OCI-LY7 (cell line): ENCODE results near the gene ATP11A. TPM values are rescaled to one million over a fixed set of nuclear protein-coding genes. Genes with fewer than 3 reads are reported as not detected.
"Not testable (repeated sequence)": the region's sequence is repeated elsewhere in the genome, so short reads cannot be mapped to it uniquely, and the experiment has no call there.

Source experiments
- BruUV-seq: library from RNA; stranded (reverse); fragments of 400-500 nt; replicated peaks from 2 replicates; lab custom pipeline; 2021; lab: Mats Ljungman, UMichigan
- CTCF ChIA-PET: fragments of 300-600 bp; sonication (Branson Sonifier 250); formaldehyde crosslinking; loops from one replicate; lab custom pipeline; 2022; ENCODE audit warnings: antibody characterized with exemption; ENCODE audit not compliant: unreplicated experiment; lab: Charles Lee
- POLR2A ChIA-PET: fragments of 300-600 bp; sonication (Branson Sonifier 250); formaldehyde crosslinking; loops from one replicate; lab custom pipeline; 2022; ENCODE audit warnings: antibody characterized with exemption; lab: Charles Lee
- DNase-seq: peaks from one replicate; pipeline ENCODE4 v3.0.0-alpha.2; 2015; ENCODE audit warnings: low spot score
- H2AFZ ChIP-seq: fragments of 200-600 bp; sonication (generic), shearing (Covaris generic); 2 replicates; pipeline ENCODE4 v1.6.1; 2014; ENCODE audit warnings: mild to moderate bottlenecking, antibody characterized with exemption, low read length, moderate library complexity
- H3K27ac ChIP-seq: fragments of 200-600 bp; sonication (generic); 2 replicates; pipeline ENCODE4 v1.5.1; 2014; ENCODE audit warnings: mixed run types, low read depth, mild to moderate bottlenecking, moderate library complexity, low read length, inconsistent platforms; ENCODE audit not compliant: poor library complexity, severe bottlenecking
- H3K36me3 ChIP-seq: fragments of 200-600 bp; sonication (generic); 2 replicates; pipeline ENCODE4 v1.6.1; 2014; ENCODE audit warnings: mild to moderate bottlenecking, antibody characterized with exemption, low read length, moderate library complexity, mixed read lengths; ENCODE audit not compliant: insufficient read depth
- H3K4me1 ChIP-seq: fragments of 200-600 bp; sonication (generic); 2 replicates; pipeline ENCODE4 v1.5.1; 2014; ENCODE audit warnings: mild to moderate bottlenecking, low read length; ENCODE audit not compliant: insufficient read depth, poor library complexity, severe bottlenecking
- H3K4me2 ChIP-seq: fragments of 200-600 bp; sonication (generic); 2 replicates; pipeline ENCODE4 v1.6.1; 2014; ENCODE audit warnings: mild to moderate bottlenecking, low read length
- H3K4me3 ChIP-seq: fragments of 200-600 bp; sonication (generic); 2 replicates; pipeline ENCODE4 v1.5.1; 2014; ENCODE audit warnings: mild to moderate bottlenecking, low read depth, low read length; ENCODE audit not compliant: poor library complexity, severe bottlenecking
- H3K79me2 ChIP-seq: fragments of 200-600 bp; sonication (generic); 2 replicates; pipeline ENCODE4 v1.6.1; 2016; ENCODE audit warnings: low read depth, mild to moderate bottlenecking, low read length, moderate library complexity, mixed read lengths; ENCODE audit not compliant: insufficient read depth
- H3K9me2 ChIP-seq: fragments of 200-600 bp; sonication (generic); 2 replicates; pipeline ENCODE4 v1.6.1; 2016; ENCODE audit warnings: mild to moderate bottlenecking, low read length, mixed read lengths; ENCODE audit not compliant: insufficient read depth
- H3K9me3 ChIP-seq: fragments of 200-600 bp; sonication (generic); 2 replicates; pipeline ENCODE4 v1.6.1; 2014; ENCODE audit warnings: mild to moderate bottlenecking, mixed run types, low read length, mixed read lengths
- H4K20me1 ChIP-seq: fragments of 200-600 bp; sonication (generic); 2 replicates; pipeline ENCODE4 v1.6.1; 2014; ENCODE audit warnings: mild to moderate bottlenecking, antibody characterized with exemption, low read length, moderate library complexity, mixed read lengths; ENCODE audit not compliant: insufficient read depth
- EZH2phosphoT487 ChIP-seq: fragments of 200-600 bp; sonication (generic); IDR thresholded peaks from 2 replicates; pipeline ENCODE4 v1.6.1; 2018; ENCODE audit warnings: low read depth, borderline replicate concordance, mild to moderate bottlenecking, mixed run types, antibody characterized with exemption, low read length, moderate library complexity, mixed read lengths
- intact Hi-C: fragments of 100-400 bp; cut with micrococcal nuclease; formaldehyde crosslinking; loops from one replicate; pipeline ENCODE4 v1.10.0; 2022; ENCODE audit not compliant: unreplicated experiment
- total RNA-seq, 2 experiments: library from RNA; depleted of rRNA in 1 of 2; stranded (reverse); fragments of >200 nt in 1 of 2; shearing (Covaris generic) in 1 of 2; gene quantifications; 2 replicates each; pipeline ENCODE4 v1.2.3, GENCODE V29; 2014 to 2022
- TF ChIP-seq, protein P1 (sequence below): fragments of 200-600 bp; sonication (generic); conservative IDR thresholded peaks from 2 replicates; pipeline ENCODE4 v1.5.1; 2014; ENCODE audit warnings: mild to moderate bottlenecking, antibody characterized with exemption, low read length, moderate library complexity, mixed read lengths

ATP11A gene
- total RNA-seq, 2 experiments from 2014 or later, result 8.8 to 23.1 TPM

GRCh38 chr13:112883241-112883945 is 193.6 kb downstream of the ATP11A start:
- no peaks in the 10 kb centered on the region for H3K36me3 ChIP-seq

DNA sequence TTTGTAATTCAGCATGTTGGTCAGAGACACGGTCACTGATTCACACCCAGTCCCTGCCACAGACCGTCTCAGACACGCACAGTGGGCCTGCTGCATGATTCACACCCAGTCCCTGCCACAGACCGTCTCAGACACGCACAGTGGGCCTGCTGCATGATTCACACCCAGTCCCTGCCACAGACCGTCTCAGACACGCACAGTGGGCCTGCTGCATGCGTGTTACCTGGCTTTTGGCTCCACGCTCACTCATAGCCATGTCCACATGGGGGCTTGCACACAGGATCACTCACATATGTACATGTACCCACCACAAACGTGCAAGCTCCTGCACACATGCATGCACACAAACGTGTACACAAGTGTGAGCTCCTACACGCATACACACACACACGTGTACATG is 194.9 kb downstream of the ATP11A start:
- H3K36me3 ChIP-seq, H2AFZ ChIP-seq, DNase-seq, H3K4me1 ChIP-seq, H3K4me2 ChIP-seq, intact Hi-C loops, H3K27ac ChIP-seq, H3K4me3 ChIP-seq, H3K9me3 ChIP-seq, H3K9me2 ChIP-seq, H4K20me1 ChIP-seq, BruUV-seq, H3K79me2 ChIP-seq, CTCF ChIA-PET, POLR2A ChIA-PET: not testable (repeated sequence)

More at GRCh38 chr13:112883241-112883945, 193.6 kb downstream of the ATP11A start:
- BruUV-seq, result no TSS peak
- CTCF ChIA-PET, result no interaction called here
- H3K79me2 ChIP-seq, result no peaks in the 10 kb centered on the region
- H3K4me1 ChIP-seq, result no peaks in the 10 kb centered on the region
- no peaks in the 10 kb centered on the region for H3K9me2 ChIP-seq
- no peak overlapping the region for H3K4me2 ChIP-seq
- H4K20me1 ChIP-seq, result no peaks in the 10 kb centered on the region
- TF ChIP-seq EZH2phosphoT487, result no peak
- TF ChIP-seq, protein P1, sequence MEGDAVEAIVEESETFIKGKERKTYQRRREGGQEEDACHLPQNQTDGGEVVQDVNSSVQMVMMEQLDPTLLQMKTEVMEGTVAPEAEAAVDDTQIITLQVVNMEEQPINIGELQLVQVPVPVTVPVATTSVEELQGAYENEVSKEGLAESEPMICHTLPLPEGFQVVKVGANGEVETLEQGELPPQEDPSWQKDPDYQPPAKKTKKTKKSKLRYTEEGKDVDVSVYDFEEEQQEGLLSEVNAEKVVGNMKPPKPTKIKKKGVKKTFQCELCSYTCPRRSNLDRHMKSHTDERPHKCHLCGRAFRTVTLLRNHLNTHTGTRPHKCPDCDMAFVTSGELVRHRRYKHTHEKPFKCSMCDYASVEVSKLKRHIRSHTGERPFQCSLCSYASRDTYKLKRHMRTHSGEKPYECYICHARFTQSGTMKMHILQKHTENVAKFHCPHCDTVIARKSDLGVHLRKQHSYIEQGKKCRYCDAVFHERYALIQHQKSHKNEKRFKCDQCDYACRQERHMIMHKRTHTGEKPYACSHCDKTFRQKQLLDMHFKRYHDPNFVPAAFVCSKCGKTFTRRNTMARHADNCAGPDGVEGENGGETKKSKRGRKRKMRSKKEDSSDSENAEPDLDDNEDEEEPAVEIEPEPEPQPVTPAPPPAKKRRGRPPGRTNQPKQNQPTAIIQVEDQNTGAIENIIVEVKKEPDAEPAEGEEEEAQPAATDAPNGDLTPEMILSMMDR, result no peak
- H2AFZ ChIP-seq, result no peak overlapping the region
- no peaks in the 10 kb centered on the region for H3K9me3 ChIP-seq
- intact Hi-C loops, result no loop called here
- H3K27ac ChIP-seq, result no peak overlapping the region
- no peak for DNase-seq
- POLR2A ChIA-PET, result no interaction called here
- H3K4me3 ChIP-seq, result no peak overlapping the region

DNA sequence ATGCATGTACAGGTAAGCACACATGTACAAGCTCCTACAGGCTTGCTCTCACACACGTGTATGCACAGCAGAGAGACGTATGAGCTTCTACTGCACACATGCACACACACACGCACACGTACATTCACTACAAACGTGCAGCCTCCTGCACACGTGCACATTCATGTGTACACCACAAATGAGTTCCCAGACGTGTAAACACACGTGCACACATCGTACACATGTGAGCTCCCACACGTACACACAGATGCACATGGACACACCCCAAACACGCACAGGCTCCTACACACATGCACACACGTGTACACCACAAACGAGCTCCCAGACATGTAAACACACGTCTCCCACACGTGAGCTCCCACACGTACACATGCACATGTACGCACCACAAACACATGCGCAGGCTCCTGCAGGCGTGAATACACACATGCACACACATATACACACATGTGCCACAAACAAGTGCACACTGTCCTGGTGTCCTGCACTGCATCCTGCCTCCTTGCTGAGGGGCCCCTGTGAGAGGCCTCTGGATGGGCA is 195.5 kb downstream of the ATP11A start:
- Histone ChIP-seq H3K79me2 (no peaks in the 10 kb centered on the region), H3K36me3 (no peaks in the 10 kb centered on the region), H2AFZ (no peak overlapping the region), H3K27ac (no peak overlapping the region), H3K9me3 (no peaks in the 10 kb centered on the region), H3K4me3 (no peak overlapping the region), H3K9me2 (no peaks in the 10 kb centered on the region), H3K4me2 (no peak overlapping the region), H3K4me1 (no peaks in the 10 kb centered on the region), H4K20me1 (no peaks in the 10 kb centered on the region)
- TF ChIP-seq EZH2phosphoT487, result no peak
- TF ChIP-seq, protein P1, result no peak
- DNase-seq, result no peak
- CTCF ChIA-PET, result no interaction called here
- BruUV-seq, result no TSS peak
- intact Hi-C loops, result no loop called here
- POLR2A ChIA-PET, result interaction anchor here (0.6 kb wide), 1 partner anchor 258 kb away, joined by 3 read pairs; no protein-coding TSS in a partner anchor
